ENCODE measurements around the gene TSC22D4. TPM values are rescaled to one million over a fixed set of nuclear protein-coding genes. Genes with fewer than 3 reads are reported as not detected.

TSC22D4 gene
- total RNA-seq, 1 donor from 2014 or later = 32.2 TPM

DNA sequence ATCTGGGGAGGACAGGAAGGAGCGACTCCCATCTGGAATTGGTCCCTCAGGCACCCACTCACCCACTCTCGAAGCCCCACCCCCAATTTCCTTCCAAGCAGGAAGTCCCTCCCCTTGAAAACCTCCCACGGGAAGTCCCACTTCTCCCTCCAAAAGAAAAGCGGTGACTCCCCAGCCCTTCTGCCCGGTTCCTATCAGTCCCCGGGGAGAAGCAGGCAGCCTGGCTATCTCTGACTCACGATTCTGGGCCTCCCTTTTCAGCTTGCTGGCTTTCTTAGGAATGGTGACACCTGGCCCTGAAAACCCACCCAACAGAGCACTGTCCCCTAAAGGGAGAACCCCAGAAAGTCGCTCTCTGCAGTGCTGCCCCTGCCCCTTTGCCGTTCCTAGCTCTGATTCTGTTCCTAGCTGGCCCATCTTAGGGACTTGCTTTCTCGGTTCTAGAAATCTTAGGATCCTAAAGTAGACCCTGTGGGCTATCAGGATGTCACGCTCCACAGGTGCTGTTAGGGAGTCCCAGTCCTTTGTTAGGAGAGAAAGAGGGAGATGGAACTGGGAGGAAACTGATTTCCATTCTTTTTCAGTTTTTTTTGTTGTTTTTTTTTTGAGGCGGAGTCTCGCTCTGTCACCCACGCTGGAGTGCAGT, 6.0 kb downstream of the TSC22D4 start:
- DNase-seq (ENCODE audit: low spot score, unreplicated experiment) = no peak
- Mint-ChIP-seq H3K9me3 (ENCODE audit: low read depth) (no peaks in the 10 kb centered on the region), H3K27ac (no peak overlapping the region), H3K36me3 (ENCODE audit: insufficient read depth) (no peaks in the 10 kb centered on the region), H3K27me3 (no peaks in the 10 kb centered on the region), H3K4me1 (ENCODE audit: low read depth) (peaks cover 5% of the 10 kb centered on the region), H3K4me3 (ENCODE audit: low read depth) (no peak overlapping the region)
- TF ChIP-seq, protein P1, sequence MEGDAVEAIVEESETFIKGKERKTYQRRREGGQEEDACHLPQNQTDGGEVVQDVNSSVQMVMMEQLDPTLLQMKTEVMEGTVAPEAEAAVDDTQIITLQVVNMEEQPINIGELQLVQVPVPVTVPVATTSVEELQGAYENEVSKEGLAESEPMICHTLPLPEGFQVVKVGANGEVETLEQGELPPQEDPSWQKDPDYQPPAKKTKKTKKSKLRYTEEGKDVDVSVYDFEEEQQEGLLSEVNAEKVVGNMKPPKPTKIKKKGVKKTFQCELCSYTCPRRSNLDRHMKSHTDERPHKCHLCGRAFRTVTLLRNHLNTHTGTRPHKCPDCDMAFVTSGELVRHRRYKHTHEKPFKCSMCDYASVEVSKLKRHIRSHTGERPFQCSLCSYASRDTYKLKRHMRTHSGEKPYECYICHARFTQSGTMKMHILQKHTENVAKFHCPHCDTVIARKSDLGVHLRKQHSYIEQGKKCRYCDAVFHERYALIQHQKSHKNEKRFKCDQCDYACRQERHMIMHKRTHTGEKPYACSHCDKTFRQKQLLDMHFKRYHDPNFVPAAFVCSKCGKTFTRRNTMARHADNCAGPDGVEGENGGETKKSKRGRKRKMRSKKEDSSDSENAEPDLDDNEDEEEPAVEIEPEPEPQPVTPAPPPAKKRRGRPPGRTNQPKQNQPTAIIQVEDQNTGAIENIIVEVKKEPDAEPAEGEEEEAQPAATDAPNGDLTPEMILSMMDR (IDR thresholded peaks at IDR 0.05; ENCODE audit: unreplicated experiment) = no peak

DNA sequence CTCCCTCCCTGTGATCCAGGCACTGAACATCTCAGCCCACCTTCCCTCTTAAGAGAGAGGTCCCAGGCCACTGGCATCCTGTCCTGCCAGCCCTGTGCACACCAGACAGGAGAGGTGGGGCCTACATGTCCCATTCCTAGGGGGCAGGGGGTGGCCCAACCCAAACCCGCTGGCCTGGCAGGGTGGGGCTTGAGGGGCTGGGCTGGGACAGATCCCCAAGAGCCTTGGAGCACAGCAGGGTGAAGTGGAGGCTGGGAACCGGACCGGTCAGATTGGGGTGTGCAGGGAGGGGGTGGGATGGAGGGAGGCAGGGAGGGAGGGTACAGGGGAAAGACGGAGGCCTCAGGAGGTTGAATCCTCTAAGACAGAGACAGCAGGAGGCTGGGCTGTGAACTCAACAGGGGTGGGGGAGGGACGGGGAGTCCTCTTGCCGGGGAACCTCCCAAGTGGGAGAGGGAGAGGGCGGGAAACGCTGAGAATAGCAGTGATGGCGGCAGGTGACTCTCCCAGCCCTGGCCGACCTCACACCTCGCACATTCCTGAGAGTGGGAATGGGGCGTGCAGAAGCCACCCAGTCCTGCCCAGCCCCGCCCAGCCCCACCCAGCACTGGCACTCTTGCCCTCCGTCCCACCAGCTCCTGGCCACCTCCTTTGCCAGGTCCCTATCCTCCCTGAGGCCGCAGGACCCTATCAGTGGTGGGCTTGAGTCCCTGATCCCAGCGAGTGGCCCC, 6.7 kb downstream of the TSC22D4 start:
- Mint-ChIP-seq H3K27ac (no peak overlapping the region), H3K36me3 (ENCODE audit: insufficient read depth) (no peaks in the 10 kb centered on the region), H3K9me3 (ENCODE audit: low read depth) (no peaks in the 10 kb centered on the region)

DNA sequence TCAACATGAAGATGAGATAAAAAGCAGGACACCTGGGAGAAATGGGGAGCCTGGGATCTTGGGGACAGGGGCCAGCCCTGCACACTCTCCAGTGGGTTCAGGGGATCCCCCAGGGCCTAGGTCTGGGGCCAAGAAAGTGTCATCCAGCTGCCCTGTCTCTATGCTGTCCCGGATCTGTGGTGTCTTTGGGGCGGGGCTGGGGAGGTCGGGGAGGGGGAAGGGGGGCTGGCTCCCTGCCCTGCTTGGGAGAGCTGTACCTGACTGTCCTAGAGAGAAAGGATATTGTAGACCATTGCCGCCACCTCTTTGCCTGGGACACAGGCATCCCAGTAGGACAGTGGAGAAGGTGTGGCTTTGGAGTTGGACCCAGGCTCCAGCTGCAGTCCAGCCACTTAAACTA, 8.0 kb downstream of the TSC22D4 start:
- no peak for DNase-seq (ENCODE audit: low spot score, unreplicated experiment)
- no peak overlapping the region for H3K27ac Mint-ChIP-seq
- H3K9me3 Mint-ChIP-seq (ENCODE audit: low read depth) = no peaks in the 10 kb centered on the region
- peaks cover 3% of the 10 kb centered on the region for H3K4me1 Mint-ChIP-seq (ENCODE audit: low read depth)
- H3K36me3 Mint-ChIP-seq (ENCODE audit: insufficient read depth) = no peaks in the 10 kb centered on the region
- no peaks in the 10 kb centered on the region for H3K27me3 Mint-ChIP-seq
- no peak overlapping the region for H3K4me3 Mint-ChIP-seq (ENCODE audit: low read depth)
- TF ChIP-seq, protein P1 (IDR thresholded peaks at IDR 0.05; ENCODE audit: unreplicated experiment) = no peak

More for the DNA sequence above, 6.7 kb downstream of the TSC22D4 start:
- peaks cover 5% of the 10 kb centered on the region for H3K4me1 Mint-ChIP-seq (ENCODE audit: low read depth)
- TF ChIP-seq, protein P1 (IDR thresholded peaks at IDR 0.05; ENCODE audit: unreplicated experiment) = no peak
- DNase-seq (ENCODE audit: low spot score, unreplicated experiment) = no peak
- H3K4me3 Mint-ChIP-seq (ENCODE audit: low read depth) = no peak overlapping the region
- H3K27me3 Mint-ChIP-seq = no peaks in the 10 kb centered on the region

DNA sequence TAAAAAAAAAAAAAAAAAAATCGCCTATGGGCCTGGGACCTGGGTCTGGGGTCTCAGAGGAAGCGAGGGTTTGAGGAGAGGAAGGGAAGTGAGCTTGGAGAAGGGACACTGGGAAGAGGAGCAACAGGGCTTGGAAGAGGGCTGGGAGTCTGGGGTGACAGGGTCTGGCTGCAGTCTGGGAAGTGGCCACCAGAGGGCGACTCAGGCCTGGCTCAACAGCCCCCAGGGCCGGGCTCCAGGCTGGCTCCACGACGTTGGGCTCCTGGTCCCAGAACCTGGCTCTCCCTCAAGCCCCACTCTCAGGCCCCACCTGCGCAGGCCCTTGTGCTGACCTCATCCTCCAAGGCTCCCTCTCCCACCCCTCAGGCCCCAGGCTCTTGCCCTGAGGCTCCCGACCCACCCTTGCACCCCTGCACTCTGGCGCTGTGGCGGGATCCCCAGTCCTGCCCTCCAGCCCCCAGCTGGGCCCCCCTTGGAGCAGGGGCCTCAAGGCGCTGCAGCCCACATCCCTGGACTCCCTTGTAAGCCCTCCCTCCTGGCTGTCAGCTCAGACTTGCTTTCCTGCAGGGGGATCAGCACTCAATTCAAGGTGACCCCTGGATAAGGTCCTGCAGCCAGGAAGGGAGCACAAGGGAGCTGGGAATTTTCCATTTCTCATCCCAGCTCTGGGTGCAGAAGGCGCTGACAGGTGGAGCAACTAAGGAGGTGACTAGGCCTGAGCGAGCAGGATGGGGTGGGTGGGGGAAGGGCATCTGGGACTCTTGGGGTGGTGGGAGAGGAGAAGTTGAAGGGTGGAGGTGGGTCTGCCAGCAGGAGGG, 9.6 kb downstream of the TSC22D4 start:
- peak; percentile 86 for DNase-seq (ENCODE audit: low spot score, unreplicated experiment)
- no peaks in the 10 kb centered on the region for H3K36me3 Mint-ChIP-seq (ENCODE audit: insufficient read depth)
- H3K27me3 Mint-ChIP-seq = no peaks in the 10 kb centered on the region
- no peaks in the 10 kb centered on the region for H3K9me3 Mint-ChIP-seq (ENCODE audit: low read depth)
- TF ChIP-seq, protein P1 (IDR thresholded peaks at IDR 0.05; ENCODE audit: unreplicated experiment) = peak; percentile 91
- H3K4me1 Mint-ChIP-seq (ENCODE audit: low read depth) = no peaks in the 10 kb centered on the region
- H3K4me3 Mint-ChIP-seq (ENCODE audit: low read depth) = no peak overlapping the region
- no peak overlapping the region for H3K27ac Mint-ChIP-seq

Measured in progenitor cell of endocrine pancreas (in vitro differentiated cells).